HG03460 (cell line): Measurements from ENCODE around the gene HENMT1.
"Not testable (repeated sequence)": the region's sequence is repeated elsewhere in the genome, so short reads cannot be mapped to it uniquely, and the experiment has no call there.

Experiments
- ATAC-seq: cut with Tn5 transposase; IDR thresholded peaks from one replicate; pipeline ENCODE4 v1.9.1; 2021; ENCODE audit not compliant: unreplicated experiment

The HENMT1 gene

GRCh38 chr1:108661030-108661609 lies at the start of gene HENMT1:
TSS of gene HENMT1 (minus strand) at chr1:108661093. CDS start at chr1:108659884, 1,209 bp downstream.
- peak; percentile 83 for ATAC-seq

- ATAC-seq, result no peak
Observed at GRCh38 chr1:108708691-108709660, 48.1 kb upstream of the HENMT1 start.

GRCh38 chr1:108706643-108707042 lies 45.8 kb upstream of the HENMT1 start:
- no peak for ATAC-seq

- no peak for ATAC-seq
Observed at GRCh38 chr1:108704496-108704895, 43.6 kb upstream of the HENMT1 start.

DNA sequence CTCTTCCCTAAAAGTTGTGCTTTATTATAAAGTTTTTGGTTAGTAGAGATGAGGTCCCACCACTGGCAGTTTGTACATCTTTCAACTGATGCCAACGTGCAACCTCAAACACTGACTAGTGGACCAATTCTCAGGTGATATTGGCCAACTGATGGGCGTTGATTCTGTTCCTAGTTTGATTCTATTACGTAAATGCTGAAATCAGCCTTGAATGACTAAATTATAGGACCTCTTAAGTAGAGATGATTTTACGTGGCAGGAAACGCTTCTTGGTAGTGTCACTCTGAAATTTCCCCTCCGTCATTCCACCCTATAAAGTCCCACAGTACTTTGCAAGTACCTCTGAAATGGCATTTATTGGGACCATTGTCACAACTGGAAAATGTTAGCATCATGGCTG lies 43.0 kb upstream of the HENMT1 start:
- no peak for ATAC-seq

GRCh38 chr1:108702109-108702508 lies 41.2 kb upstream of the HENMT1 start:
- not testable (repeated sequence) for ATAC-seq

DNA sequence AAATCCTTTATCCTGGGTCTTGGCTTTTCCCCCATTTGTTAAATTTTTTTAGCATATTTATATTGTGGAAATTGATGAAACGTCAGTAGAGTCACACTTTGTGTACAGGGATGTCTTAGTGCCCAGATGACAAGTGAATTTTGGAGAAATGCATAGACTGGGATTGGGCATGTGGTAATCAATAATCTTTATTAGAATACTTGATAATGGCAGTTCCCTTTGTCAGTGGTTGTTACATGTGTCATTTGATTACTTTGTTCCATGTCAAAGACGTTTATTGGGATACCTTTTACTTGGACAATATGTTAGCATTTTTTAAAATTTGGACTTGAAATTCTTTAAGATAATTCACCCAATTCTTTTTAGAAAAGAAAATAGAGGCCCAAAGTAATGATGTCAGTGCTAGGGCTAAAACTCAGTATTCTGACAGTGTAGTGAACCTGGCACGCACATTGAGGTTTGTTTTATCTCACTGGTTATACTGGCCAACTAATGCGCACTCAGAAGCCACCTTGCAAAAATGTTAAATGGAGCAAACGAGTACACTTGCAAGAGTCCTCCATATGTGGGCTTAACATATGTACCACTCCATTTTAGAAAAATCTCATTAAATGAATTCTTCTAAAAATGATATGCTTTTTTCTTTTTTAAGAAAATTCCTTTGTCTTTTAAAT lies 40.4 kb upstream of the HENMT1 start:
- no peak for ATAC-seq

GRCh38 chr1:108699375-108700332 lies 38.8 kb upstream of the HENMT1 start:
- ATAC-seq, result no peak

DNA sequence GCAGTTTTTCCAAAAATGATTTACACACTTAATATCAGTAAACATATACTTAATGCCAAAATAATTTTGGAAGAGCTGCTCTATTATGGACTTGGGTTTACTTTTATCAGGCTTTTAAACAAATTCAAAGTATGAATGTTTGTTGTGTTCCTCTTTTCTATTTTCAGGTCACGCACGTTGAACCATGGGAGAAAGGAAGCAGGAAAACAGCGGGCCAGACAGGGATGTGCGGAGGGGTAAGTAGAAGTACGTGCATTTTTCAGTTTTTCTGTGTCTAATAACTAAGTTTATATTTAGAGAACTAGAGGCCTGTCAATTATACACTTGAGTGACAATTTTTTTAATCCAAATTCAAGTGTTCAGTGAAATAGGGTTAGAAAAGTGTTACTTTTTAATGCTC lies 34.6 kb upstream of the HENMT1 start:
- ATAC-seq, result no peak

GRCh38 chr1:108692724-108693655 lies 32.1 kb upstream of the HENMT1 start:
- ATAC-seq, result peak; percentile 52

DNA sequence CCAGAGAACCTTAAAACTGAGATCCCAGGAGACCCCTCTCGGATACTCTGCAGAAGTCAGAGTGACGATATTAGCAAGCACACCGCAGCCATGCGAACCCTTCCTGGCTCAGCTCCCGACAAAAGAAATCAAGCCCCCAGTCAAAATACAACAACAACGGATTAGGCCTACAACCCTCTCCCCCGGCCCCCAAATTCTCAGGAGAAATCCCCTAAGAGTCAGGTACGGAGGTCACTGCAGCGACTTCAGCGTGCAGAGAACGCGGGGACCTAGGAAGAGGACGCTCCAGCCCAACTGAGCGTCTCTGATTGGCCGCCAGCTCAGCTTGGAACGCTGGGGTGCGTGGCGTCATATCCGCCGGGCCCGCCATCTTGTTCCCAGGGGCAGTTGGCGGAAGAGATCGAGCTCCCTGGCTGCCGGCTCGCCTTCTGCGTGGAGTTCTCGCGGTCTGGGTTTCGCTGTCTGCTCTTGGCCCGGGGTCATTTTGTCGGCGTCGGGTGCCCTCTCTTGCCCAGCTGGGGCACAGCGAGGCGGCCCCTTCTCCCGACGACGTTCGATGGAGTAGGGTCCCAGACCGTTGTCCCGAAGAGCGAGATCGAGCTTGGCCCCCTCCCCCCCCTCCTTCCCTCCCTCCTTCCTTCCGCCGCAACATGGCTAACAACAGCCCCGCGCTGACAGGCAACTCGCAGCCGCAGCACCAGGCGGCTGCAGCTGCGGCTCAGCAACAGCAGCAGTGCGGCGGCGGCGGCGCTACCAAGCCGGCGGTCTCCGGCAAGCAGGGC lies 31.2 kb upstream of the HENMT1 start, which contains the start of gene PRPF38B:
Gene PRPF38B, plus strand, starts transcription at position 369 of the 782 bp plus-strand sequence. Its CDS starts 282 bp downstream, at position 651.
- peak; percentile 94 for ATAC-seq

DNA sequence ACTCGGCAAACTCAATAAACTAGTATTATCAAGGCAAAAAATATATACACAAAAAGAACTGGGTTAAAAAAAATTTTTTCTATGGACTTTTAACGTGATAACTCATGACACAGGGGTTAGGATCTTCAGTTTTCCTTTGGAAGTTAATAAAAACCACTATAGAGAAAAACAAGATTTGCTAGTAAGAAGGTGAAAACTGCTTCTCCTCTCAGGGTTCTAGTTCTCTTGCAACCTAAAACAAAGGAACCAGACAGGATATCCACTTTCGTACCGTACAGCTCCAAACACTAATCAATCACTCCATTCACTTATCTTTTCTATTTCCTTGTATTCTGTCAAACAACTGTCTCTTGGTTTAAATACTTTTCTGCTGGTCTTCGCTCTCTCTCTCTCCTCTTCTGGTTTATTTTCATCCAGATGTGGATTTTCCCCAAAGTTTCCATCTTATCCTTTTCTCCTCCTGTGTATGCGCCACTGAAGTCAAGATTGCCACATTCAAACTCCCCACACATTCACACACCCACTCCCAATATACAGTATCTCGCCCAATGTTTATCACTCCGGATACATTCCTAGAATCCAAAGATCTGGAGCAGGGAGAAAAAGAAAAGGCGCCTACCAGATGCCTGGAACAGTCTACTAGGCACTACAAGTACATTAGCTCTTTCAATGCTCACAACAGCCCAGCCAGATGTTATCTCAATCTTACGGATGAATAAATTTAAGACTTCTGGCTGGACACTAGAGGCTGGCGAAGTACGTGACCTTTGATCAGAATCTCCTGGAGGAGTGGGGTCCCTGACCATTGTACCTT lies 30.4 kb upstream of the HENMT1 start:
- ATAC-seq, result no peak

DNA sequence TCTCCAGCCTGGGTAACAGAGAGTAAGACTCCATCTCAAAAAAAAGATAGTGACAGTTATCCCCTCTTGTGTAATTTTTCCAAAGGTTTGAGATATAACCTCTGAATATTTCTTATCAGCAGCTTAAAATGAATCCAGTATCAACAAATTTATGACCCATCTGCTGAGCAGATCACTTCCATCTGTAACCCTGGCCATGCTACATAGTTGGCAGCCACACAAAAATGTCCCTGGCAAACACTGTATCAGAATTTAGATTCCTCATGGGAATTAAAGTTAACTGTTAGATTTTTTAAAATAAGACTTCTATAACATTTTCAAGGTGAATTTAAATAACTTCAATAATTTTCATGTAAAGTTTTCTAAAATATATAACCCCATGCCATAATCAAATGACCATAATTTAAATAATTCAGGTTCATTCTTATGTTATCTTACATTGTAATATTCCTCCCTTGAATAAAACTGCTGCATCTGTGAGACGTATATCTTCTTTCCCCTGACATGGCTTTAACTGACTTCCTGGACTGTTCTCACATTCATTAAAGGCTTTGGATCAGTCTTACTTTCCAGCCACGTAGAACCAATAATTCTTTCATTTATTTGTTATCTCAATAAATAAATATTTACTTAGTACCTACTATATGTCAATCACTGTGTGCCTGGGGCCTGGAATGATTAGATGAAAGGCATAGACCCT lies 25.9 kb upstream of the HENMT1 start:
- ATAC-seq, result no peak

- ATAC-seq, result no peak
Observed at GRCh38 chr1:108685529-108685928, 24.6 kb upstream of the HENMT1 start.

GRCh38 chr1:108681701-108682100 lies 20.8 kb upstream of the HENMT1 start:
- ATAC-seq, result not testable (repeated sequence)

- ATAC-seq, result no peak
Observed at GRCh38 chr1:108679586-108680213, 18.8 kb upstream of the HENMT1 start.

DNA sequence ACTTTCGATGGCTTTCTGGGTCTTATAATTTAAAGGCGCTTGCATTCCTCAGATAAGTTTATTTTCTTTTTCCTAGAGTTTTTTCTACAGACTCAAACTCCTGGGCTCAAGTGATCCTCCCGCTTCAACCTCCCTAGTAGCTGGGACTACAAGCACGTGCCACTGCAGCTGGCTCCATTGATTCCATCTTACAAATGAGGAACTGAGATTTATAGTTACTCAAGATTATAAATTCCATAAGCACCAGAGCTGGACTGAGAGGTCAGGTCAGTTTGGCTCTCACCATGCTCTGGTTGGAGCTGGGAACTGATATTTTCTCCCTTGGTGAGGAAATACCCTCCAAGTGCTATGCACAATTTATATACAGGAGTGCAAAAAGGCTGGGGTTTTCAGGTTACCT lies 17.8 kb upstream of the HENMT1 start:
- no peak for ATAC-seq
